Body of pancreas (tissue), 4 donors: ENCODE measurements around the gene SAMD3.
"Not testable (repeated sequence)": the region's sequence is repeated elsewhere in the genome, so short reads cannot be mapped to it uniquely, and the experiment has no call there.

ENCODE experiments used
- CTCF ChIP-seq, 7 experiments: fragments of 450-650 bp in 4 of 7; fragments of 200-600 bp in 3 of 7; sonication (generic) in 3 of 7; IDR thresholded peaks; one replicate each; pipeline ENCODE4 v1.5.1; 2016 to 2019; ENCODE audit warnings: antibody characterized with exemption in 7 of 7
- POLR2A ChIP-seq, 3 donors: fragments of 450-650 bp; IDR thresholded peaks; one replicate each; pipeline ENCODE4 v1.6.1; 2016; ENCODE audit warnings: antibody characterized with exemption in 3 of 3, mild to moderate bottlenecking in 2 of 3

GRCh38 chr6:130260614-130261241, 38.0 kb upstream of the SAMD3 start:
- TF ChIP-seq CTCF, POLR2A (IDR thresholded peaks at IDR 0.05): not testable (repeated sequence)
